DND-41 (cell line): Measurements from ENCODE around the gene TTYH3.
A peak's percentile ranks its signal among the peaks of the same experiment; 100 is the strongest.

Source experiments
- EZH2 ChIP-seq: IDR thresholded peaks from 3 replicates; pipeline ENCODE4 v1.6.1; 2012; ENCODE audit warnings: borderline replicate concordance, low read depth, mild to moderate bottlenecking, moderate library complexity, low read length, inconsistent platforms; ENCODE audit not compliant: severe bottlenecking
- TF ChIP-seq, protein P1 (sequence below): IDR thresholded peaks from 2 replicates; pipeline ENCODE4 v1.5.1; 2012; ENCODE audit warnings: borderline replicate concordance, low read length, moderate library complexity, mild to moderate bottlenecking; ENCODE audit not compliant: poor library complexity, severe bottlenecking; ENCODE audit errors: extremely low read depth

DNA sequence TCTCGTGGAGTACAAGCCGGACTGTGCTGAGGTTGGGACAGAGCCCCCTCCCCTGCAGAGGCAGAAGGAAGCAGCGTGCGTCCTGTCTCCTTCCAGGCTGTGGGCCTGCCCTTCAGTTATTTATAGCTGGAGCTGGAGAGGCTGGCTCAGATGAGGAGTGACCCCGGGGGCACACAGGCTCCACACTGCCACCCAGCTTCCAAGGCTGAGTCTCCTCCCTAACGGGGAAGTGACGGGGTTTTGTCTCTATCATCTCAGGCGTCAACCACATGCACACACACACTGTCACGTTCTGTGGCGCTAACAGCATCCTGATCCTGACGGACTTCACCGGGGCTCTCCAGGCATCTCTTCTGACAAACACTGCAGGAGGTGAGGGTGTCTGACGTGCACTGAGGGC, 81.6 kb downstream of the TTYH3 start:
- TF ChIP-seq, protein P1, sequence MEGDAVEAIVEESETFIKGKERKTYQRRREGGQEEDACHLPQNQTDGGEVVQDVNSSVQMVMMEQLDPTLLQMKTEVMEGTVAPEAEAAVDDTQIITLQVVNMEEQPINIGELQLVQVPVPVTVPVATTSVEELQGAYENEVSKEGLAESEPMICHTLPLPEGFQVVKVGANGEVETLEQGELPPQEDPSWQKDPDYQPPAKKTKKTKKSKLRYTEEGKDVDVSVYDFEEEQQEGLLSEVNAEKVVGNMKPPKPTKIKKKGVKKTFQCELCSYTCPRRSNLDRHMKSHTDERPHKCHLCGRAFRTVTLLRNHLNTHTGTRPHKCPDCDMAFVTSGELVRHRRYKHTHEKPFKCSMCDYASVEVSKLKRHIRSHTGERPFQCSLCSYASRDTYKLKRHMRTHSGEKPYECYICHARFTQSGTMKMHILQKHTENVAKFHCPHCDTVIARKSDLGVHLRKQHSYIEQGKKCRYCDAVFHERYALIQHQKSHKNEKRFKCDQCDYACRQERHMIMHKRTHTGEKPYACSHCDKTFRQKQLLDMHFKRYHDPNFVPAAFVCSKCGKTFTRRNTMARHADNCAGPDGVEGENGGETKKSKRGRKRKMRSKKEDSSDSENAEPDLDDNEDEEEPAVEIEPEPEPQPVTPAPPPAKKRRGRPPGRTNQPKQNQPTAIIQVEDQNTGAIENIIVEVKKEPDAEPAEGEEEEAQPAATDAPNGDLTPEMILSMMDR, result peak; percentile 31
- no peak for TF ChIP-seq EZH2
